Measurements from ENCODE around the gene CABLES1. TPM values are rescaled to one million over a fixed set of nuclear protein-coding genes. Genes with fewer than 3 reads are reported as not detected.

Gene CABLES1
- total and polyA plus RNA-seq, 3 donors from 2014 or later = 6.2 to 15.8 (median 12.0) TPM

DNA sequence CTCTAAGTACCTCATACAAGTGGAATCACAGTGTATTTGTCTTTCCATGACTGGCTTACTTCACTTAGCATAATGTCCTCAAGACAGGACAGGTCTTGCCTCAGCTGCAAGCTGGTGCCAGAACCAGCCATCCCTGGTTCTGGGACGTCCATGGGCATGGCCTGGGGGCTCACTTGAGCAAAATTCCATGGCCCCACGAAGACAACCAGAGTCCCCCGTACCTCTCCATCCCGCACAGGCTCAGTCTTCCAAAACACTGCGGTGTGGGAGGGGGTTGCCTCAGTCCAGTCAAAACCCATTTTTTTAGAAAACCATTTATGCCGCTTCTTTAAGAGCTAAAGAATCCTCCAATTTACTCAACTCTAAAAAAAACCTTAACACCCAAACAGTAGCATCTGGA is 21.7 kb upstream of the CABLES1 start:
- intact Hi-C loops (cut with DNase I; ENCODE audit: low total_unique reads) = no loop called here
- H3K27me3 ChIP-seq = no peaks in the 10 kb centered on the region
- no peak for DNase-seq
- H3K4me3 ChIP-seq = no peak overlapping the region
- peaks cover 4% of the 10 kb centered on the region for H3K4me1 ChIP-seq
- H3K36me3 ChIP-seq (ENCODE audit: low read depth, missing control alignments) = no peaks in the 10 kb centered on the region
- 82 to 97% methylated on average over 6 of the region's 6 CpGs for WGBS, 2 donors
- H3K9me3 ChIP-seq = no peaks in the 10 kb centered on the region
- TF ChIP-seq POLR2A (IDR thresholded peaks at IDR 0.05) = no peak
- TF ChIP-seq, protein P1, sequence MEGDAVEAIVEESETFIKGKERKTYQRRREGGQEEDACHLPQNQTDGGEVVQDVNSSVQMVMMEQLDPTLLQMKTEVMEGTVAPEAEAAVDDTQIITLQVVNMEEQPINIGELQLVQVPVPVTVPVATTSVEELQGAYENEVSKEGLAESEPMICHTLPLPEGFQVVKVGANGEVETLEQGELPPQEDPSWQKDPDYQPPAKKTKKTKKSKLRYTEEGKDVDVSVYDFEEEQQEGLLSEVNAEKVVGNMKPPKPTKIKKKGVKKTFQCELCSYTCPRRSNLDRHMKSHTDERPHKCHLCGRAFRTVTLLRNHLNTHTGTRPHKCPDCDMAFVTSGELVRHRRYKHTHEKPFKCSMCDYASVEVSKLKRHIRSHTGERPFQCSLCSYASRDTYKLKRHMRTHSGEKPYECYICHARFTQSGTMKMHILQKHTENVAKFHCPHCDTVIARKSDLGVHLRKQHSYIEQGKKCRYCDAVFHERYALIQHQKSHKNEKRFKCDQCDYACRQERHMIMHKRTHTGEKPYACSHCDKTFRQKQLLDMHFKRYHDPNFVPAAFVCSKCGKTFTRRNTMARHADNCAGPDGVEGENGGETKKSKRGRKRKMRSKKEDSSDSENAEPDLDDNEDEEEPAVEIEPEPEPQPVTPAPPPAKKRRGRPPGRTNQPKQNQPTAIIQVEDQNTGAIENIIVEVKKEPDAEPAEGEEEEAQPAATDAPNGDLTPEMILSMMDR (IDR thresholded peaks at IDR 0.05) = no peak
- no peak overlapping the region for H3K27ac ChIP-seq

DNA sequence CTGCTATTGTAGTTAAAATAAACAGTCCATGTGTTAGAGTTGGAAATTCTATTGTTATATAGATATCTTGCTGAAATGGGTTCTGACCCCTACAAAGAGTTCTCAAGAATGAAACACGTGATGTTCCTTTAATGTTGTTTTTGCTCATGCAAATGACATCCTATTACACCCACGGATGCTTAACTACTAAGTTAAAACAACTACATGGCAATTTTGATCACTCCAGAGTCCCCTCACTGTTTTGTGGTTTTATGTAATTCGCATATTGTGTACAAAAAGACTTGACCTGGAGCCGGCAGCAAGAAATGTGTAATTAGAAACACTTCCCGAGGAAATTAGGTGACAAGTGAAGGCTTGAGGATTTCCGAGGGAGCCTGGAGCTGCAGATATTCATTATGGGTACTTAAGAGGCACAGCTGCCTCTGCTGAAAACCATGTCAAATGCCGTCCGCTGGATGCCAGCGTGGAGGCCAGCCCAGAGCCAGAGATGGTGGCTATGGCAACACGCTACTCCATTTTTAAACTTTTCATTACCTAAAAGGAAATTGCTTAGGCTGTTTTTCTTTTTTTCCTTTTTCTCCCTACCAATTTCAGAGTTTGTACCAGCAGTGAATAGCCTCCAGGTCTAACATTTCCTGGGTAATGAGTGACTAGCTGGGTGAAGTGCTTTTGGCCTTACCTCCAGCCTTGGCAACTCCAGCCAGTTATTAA is 21.0 kb upstream of the CABLES1 start:
- DNase-seq = no peak
- intact Hi-C loops (cut with DNase I; ENCODE audit: low total_unique reads) = no loop called here
- no peaks in the 10 kb centered on the region for H3K36me3 ChIP-seq (ENCODE audit: low read depth, missing control alignments)
- no peak for TF ChIP-seq POLR2A (IDR thresholded peaks at IDR 0.05)
- TF ChIP-seq, protein P1 (IDR thresholded peaks at IDR 0.05) = no peak
- H3K4me3 ChIP-seq = no peak overlapping the region
- H3K27ac ChIP-seq = no peak overlapping the region
- WGBS, 2 donors = 56 to 62% methylated on average over 10 of the region's 10 CpGs
- no peaks in the 10 kb centered on the region for H3K27me3 ChIP-seq
- H3K4me1 ChIP-seq = peaks cover 4% of the 10 kb centered on the region
- no peaks in the 10 kb centered on the region for H3K9me3 ChIP-seq

DNA sequence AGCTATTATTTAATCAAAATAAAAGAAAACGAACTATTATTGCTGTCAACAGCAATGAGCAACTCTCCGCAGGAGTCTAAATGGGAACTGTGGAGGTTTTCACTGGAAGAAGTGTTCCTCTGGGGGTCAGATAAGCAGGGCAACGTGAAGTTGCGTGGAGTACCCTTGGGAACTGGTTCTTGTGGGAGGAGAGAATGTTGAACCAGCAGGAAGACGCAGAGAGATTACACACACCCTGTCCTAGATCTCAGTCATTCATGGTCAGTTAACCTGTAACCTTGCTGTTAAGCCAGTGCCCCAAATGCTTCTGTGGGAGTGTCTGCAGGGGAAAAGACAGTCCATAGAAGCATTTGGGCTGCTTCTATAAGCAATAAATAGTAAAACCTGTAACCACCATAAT is 20.4 kb upstream of the CABLES1 start:
- Histone ChIP-seq H3K36me3 (ENCODE audit: low read depth, missing control alignments) (no peaks in the 10 kb centered on the region), H3K9me3 (no peaks in the 10 kb centered on the region), H3K27ac (no peak overlapping the region), H3K4me1 (peaks cover 4% of the 10 kb centered on the region), H3K27me3 (no peaks in the 10 kb centered on the region), H3K4me3 (no peak overlapping the region)
- TF ChIP-seq, protein P1 (IDR thresholded peaks at IDR 0.05) = no peak
- no peak for TF ChIP-seq POLR2A (IDR thresholded peaks at IDR 0.05)
- intact Hi-C loops (cut with DNase I; ENCODE audit: low total_unique reads) = no loop called here
- 39 to 54% methylated on average over 5 of the region's 5 CpGs for WGBS, 2 donors
- no peak for DNase-seq

DNA sequence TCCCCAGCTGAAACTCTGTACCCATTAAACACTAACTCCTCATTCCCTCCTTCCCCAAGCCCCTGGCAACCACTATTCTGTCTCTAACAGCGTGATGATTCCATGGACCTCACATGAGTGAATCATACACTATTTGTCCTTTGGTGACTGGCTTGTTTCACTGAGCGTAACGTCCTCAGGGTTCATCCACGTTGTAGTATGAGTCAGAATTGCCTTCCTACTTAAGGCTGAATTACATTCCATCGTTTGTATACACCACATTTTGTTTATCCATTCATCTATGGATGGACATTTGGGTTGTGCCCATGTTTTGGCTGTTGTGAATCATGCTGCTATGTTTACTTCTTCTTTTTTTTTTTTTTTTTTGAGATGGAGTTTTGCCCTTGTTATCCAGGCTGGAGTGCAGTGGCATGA is 19.6 kb upstream of the CABLES1 start:
- Histone ChIP-seq H3K4me1 (peaks cover 4% of the 10 kb centered on the region), H3K9me3 (no peaks in the 10 kb centered on the region), H3K27ac (no peak overlapping the region), H3K4me3 (no peak overlapping the region), H3K27me3 (no peaks in the 10 kb centered on the region), H3K36me3 (ENCODE audit: low read depth, missing control alignments) (no peaks in the 10 kb centered on the region)
- 77 to 79% methylated on average over 5 of the region's 5 CpGs for WGBS, 2 donors
- no peak for DNase-seq
- TF ChIP-seq POLR2A (IDR thresholded peaks at IDR 0.05) = no peak
- TF ChIP-seq, protein P1 (IDR thresholded peaks at IDR 0.05) = no peak
- intact Hi-C loops (cut with DNase I; ENCODE audit: low total_unique reads) = no loop called here

DNA sequence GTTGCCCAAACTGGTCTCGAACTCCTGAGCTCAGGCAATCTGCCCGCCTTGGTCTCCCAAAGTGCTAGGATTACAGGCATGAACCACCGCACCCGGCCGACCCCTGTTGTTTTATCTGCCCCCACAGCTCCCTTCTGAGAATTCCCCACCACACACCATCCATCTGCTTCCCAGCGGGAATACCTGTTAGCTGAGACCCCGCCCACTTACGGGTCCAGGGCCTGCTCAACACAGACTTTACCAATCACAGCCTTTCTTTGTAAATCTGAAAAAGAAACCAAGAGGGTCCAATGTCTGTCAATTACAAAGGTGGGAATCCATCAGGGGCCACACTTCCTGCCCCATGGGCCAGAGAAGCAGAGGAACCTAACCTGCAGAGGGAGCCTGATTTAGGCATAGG is 14.2 kb upstream of the CABLES1 start:
- Histone ChIP-seq H3K27me3 (no peaks in the 10 kb centered on the region), H3K4me3 (no peak overlapping the region), H3K27ac (no peak overlapping the region), H3K36me3 (ENCODE audit: low read depth, missing control alignments) (no peaks in the 10 kb centered on the region), H3K4me1 (no peaks in the 10 kb centered on the region), H3K9me3 (no peaks in the 10 kb centered on the region)
- TF ChIP-seq POLR2A (IDR thresholded peaks at IDR 0.05) = no peak
- TF ChIP-seq, protein P1 (IDR thresholded peaks at IDR 0.05) = no peak
- intact Hi-C loops (cut with DNase I; ENCODE audit: low total_unique reads) = no loop called here
- DNase-seq = no peak
- 77 to 80% methylated on average over 5 to 8 of the region's 8 CpGs for WGBS, 2 donors

Data from testis (tissue), 3 donors.